Measurements from ENCODE around the gene RAB23. TPM values are rescaled to one million over a fixed set of nuclear protein-coding genes. Genes with fewer than 3 reads are reported as not detected.

The RAB23 gene
- total and polyA plus RNA-seq, 9 of the 15 experiments (the other 6 are each of a cell fraction or from before 2014, with no cell fraction given): 3.4 to 18.0 (median 9.4) TPM

- H3K27ac ChIP-seq (ENCODE audit: extremely low read depth, low read depth, low read length): no peak overlapping the region
- DNase-seq (ENCODE audit: extremely low read depth in 1 of 4, low spot score in 3 of 4) (no peak), ATAC-seq (no peak), FAIRE-seq (no peak)
- H3K4me1 ChIP-seq (replicated peaks in 1 of 2; ENCODE audit: control insufficient read depth in 2 of 2, insufficient read depth in 2 of 2, low read length in 2 of 2): peaks cover 0 to 13% of the 10 kb centered on the region in 2 experiments; a peak in 3 of 5 replicates
- H4K20me1 ChIP-seq (replicated peaks; ENCODE audit: control insufficient read depth, insufficient read depth, low read length): no peaks in the 10 kb centered on the region
- no peak overlapping the region for H3K9ac ChIP-seq (ENCODE audit: insufficient read depth in 1 of 2, low read depth in 2 of 2, low read length in 2 of 2)
- peaks cover 9% of the 10 kb centered on the region for H3K79me2 ChIP-seq (ENCODE audit: control insufficient read depth, insufficient read depth, low read length)
- no peaks in the 10 kb centered on the region for H3K9me3 ChIP-seq (replicated peaks; ENCODE audit: control insufficient read depth, insufficient read depth, low read depth, low read length)
- no peak overlapping the region for H3K4me3 ChIP-seq
- no peaks in the 10 kb centered on the region for H3K36me3 ChIP-seq (ENCODE audit: control insufficient read depth, insufficient read depth, low read length)
- no peaks in the 10 kb centered on the region; a peak in 1 of 5 replicates for H3K27me3 ChIP-seq (ENCODE audit: control insufficient read depth in 2 of 2, insufficient read depth in 2 of 2, low read length in 2 of 2)
- no peaks in the 10 kb centered on the region for H3K9me1 ChIP-seq (ENCODE audit: control insufficient read depth, insufficient read depth, low read length)
- H2AFZ ChIP-seq (ENCODE audit: low read depth, low read length): no peak overlapping the region
- no peak for TF ChIP-seq ZBED1 (IDR thresholded peaks at IDR 0.05)
- TF ChIP-seq KHSRP (IDR thresholded peaks at IDR 0.05): no peak
- no peak for TF ChIP-seq ZNF764 (CRISPR knock-in tag; IDR thresholded peaks at IDR 0.05; ENCODE audit: low read depth)
- TF ChIP-seq ZNF311 (CRISPR knock-in tag; IDR thresholded peaks at IDR 0.05): no peak
- POLR2A ChIA-PET: interaction anchor here (1.2 kb wide), 1 partner anchor 14 kb away, joined by 3 read pairs; no protein-coding TSS in a partner anchor
- intact Hi-C loops (cut with micrococcal nuclease) (no loop called here), in situ Hi-C loops (cut with MboI) (no loop called here)
- CTCF ChIA-PET (ENCODE audit: low intra/inter-chr PET ratio): no interaction called here
- no TSS peak for BruUV-seq (replicated peaks)
- 43% methylated on average over 2 of the region's 2 CpGs for WGBS (ENCODE audit: insufficient coverage, low coverage, missing lambda C conversion rate)
- H3K4me2 ChIP-seq (ENCODE audit: insufficient read depth, low read length): no peak overlapping the region
These were observed 4.1 kb upstream of the RAB23 start for GRCh38 chr6:57226221-57226620.

GRCh38 chr6:57224769-57225515, 2.8 kb upstream of the RAB23 start:
- H3K27me3 ChIP-seq (ENCODE audit: control insufficient read depth in 2 of 2, insufficient read depth in 2 of 2, low read length in 2 of 2): no peaks in the 10 kb centered on the region; a peak in 1 of 5 replicates
- FAIRE-seq: peak; percentile 48
- no peak for ATAC-seq
- no peak overlapping the region for H3K9ac ChIP-seq (ENCODE audit: insufficient read depth in 1 of 2, low read depth in 2 of 2, low read length in 2 of 2)
- H3K9me1 ChIP-seq (ENCODE audit: control insufficient read depth, insufficient read depth, low read length): no peaks in the 10 kb centered on the region
- H3K9me3 ChIP-seq (replicated peaks; ENCODE audit: control insufficient read depth, insufficient read depth, low read depth, low read length): no peaks in the 10 kb centered on the region
- H3K27ac ChIP-seq (ENCODE audit: extremely low read depth, low read depth, low read length): no peak overlapping the region
- intact Hi-C loops (cut with micrococcal nuclease) (no loop called here), in situ Hi-C loops (cut with MboI) (no loop called here)
- H4K20me1 ChIP-seq (replicated peaks; ENCODE audit: control insufficient read depth, insufficient read depth, low read length): no peaks in the 10 kb centered on the region
- no TSS peak for BruUV-seq (replicated peaks)
- 0 out of 2 replicates have a peak overlapping the region, but pooled peaks have one; percentile 4 for H3K4me2 ChIP-seq (ENCODE audit: insufficient read depth, low read length)
- peak in 2 of 4 experiments; percentile 27 to 53 for DNase-seq (ENCODE audit: extremely low read depth in 1 of 4, low spot score in 3 of 4)
- 0% methylated on average over 1 of the region's 1 CpG for WGBS (ENCODE audit: insufficient coverage, low coverage, missing lambda C conversion rate)
- H3K36me3 ChIP-seq (ENCODE audit: control insufficient read depth, insufficient read depth, low read length): no peaks in the 10 kb centered on the region
- peaks cover 0 to 13% of the 10 kb centered on the region in 2 experiments; a peak in 3 of 5 replicates for H3K4me1 ChIP-seq (replicated peaks in 1 of 2; ENCODE audit: control insufficient read depth in 2 of 2, insufficient read depth in 2 of 2, low read length in 2 of 2)
- H3K4me3 ChIP-seq: no peak overlapping the region
- CTCF ChIA-PET (ENCODE audit: low intra/inter-chr PET ratio): no interaction called here
- H2AFZ ChIP-seq (ENCODE audit: low read depth, low read length): peak overlapping the region; percentile 68
- H3K79me2 ChIP-seq (ENCODE audit: control insufficient read depth, insufficient read depth, low read length): peaks cover 22% of the 10 kb centered on the region
- POLR2A ChIA-PET: interaction anchor here (0.6 to 1.2 kb wide), 3 partner anchors 16 to 682 kb away, joined by 3 read pairs; no protein-coding TSS in a partner anchor
- TF ChIP-seq CEBPB (tag; IDR thresholded peaks at IDR 0.05) (peak; percentile 50), SOX6 (IDR thresholded peaks at IDR 0.05) (peak; percentile 60; the same call in 1 of the 2 replicates), FOSL1 (tag; conservative IDR thresholded peaks at IDR 0.05) (peak; percentile 69), CBX2 (IDR thresholded peaks at IDR 0.05; ENCODE audit: insufficient read depth, low read length, poor library complexity, severe bottlenecking) (no peak), RCOR1 (IDR thresholded peaks at IDR 0.05; ENCODE audit: borderline replicate concordance in 1 of 2, low read depth in 2 of 2, low read length in 2 of 2) (peak in 1 of 2 experiments; percentile 53; a peak in 1 of 4 replicates), VEZF1 (CRISPR knock-in tag; IDR thresholded peaks at IDR 0.05) (peak; percentile 43), MEIS2 (IDR thresholded peaks at IDR 0.05; ENCODE audit: partially characterized antibody) (peak; percentile 50), SMARCE1 (IDR thresholded peaks at IDR 0.05) (peak; percentile 22; the same call in 1 of the 2 replicates)

Measured in K562 (cell line).